Tibial artery (tissue), 4 donors: ENCODE data around the gene CGB2.
"Not testable (repeated sequence)": the region's sequence is repeated elsewhere in the genome, so short reads cannot be mapped to it uniquely, and the experiment has no call there.

Experiments used
- DNase-seq, 2 donors: peaks; one replicate each; pipeline ENCODE4 v3.0.0-alpha.2; 2019
- H3K27ac ChIP-seq, 2 donors: fragments of 200-600 bp; sonication (generic) in 1 of 2; 1 replicate in 1 of 2; 2 replicates in 1 of 2; pipeline ENCODE4 v1.5.1; 2018 to 2019; ENCODE audit warnings: mild to moderate bottlenecking in 1 of 2
- H3K27me3 ChIP-seq, 2 donors: fragments of 200-600 bp; sonication (generic) in 1 of 2; one replicate each; pipeline versions ENCODE4 v1.5.1 to v1.6.0; 2016 to 2019
- H3K36me3 ChIP-seq, 3 donors: fragments of 200-600 bp; sonication (generic) in 2 of 3; one replicate each; pipeline ENCODE4 v1.5.1; 2016 to 2019; ENCODE audit warnings: mild to moderate bottlenecking in 2 of 3
- H3K4me1 ChIP-seq, 4 donors: fragments of 200-600 bp; sonication (generic) in 2 of 4; 1 replicate in 3 of 4; 2 replicates in 1 of 4; pipeline ENCODE4 v1.5.1; 2016 to 2019
- H3K4me3 ChIP-seq, 2 donors: fragments of 200-600 bp; sonication (generic) in 1 of 2; 1 replicate in 1 of 2; 2 replicates in 1 of 2; pipeline ENCODE4 v1.5.1; 2018 to 2019; ENCODE audit warnings: mild to moderate bottlenecking in 2 of 2
- H3K9me3 ChIP-seq, 3 donors: fragments of 200-600 bp; sonication (generic) in 1 of 3; one replicate each; pipeline ENCODE4 v1.5.1; 2016 to 2019
- intact Hi-C: fragments of 100-400 bp; cut with DNase I; formaldehyde crosslinking; loops from one replicate; pipeline ENCODE4 v1.15.0; 2023; ENCODE audit warnings: low total_unique reads
- TF ChIP-seq, protein P1 (sequence below), 2 experiments: fragments of 200-600 bp in 1 of 2; fragments of 450-650 bp in 1 of 2; IDR thresholded peaks; one replicate each; pipeline ENCODE4 v1.5.1; 2017 to 2019; ENCODE audit warnings: antibody characterized with exemption in 2 of 2, mild to moderate bottlenecking in 1 of 2, moderate library complexity in 1 of 2

CGB2 gene

DNA sequence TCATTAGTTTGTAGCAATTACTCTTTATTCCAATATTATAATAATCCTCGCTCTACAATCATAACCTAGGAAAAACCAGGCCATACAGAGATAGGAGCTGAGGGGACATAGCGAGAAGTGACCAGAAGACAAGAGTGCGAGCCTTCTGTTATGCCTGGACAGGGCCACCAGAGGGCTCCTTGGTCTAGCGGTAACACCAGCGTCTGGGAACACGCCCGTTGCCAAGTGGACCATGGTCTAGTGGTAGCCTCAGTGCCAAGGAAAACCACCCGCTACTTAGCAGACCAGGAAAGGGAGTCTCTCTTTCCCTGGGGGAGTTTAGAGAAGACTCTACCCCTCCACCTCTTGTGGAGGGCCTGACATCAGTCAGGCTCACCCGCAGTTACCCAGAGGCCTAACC lies 43.2 kb downstream of the CGB2 start:
- H3K27ac ChIP-seq, H3K36me3 ChIP-seq, intact Hi-C loops, H3K9me3 ChIP-seq, H3K4me3 ChIP-seq: not testable (repeated sequence)
- H3K4me1 ChIP-seq: peaks cover 0 to 11% (median 6%) of the 10 kb centered on the region in 4 donors
- TF ChIP-seq, protein P1, sequence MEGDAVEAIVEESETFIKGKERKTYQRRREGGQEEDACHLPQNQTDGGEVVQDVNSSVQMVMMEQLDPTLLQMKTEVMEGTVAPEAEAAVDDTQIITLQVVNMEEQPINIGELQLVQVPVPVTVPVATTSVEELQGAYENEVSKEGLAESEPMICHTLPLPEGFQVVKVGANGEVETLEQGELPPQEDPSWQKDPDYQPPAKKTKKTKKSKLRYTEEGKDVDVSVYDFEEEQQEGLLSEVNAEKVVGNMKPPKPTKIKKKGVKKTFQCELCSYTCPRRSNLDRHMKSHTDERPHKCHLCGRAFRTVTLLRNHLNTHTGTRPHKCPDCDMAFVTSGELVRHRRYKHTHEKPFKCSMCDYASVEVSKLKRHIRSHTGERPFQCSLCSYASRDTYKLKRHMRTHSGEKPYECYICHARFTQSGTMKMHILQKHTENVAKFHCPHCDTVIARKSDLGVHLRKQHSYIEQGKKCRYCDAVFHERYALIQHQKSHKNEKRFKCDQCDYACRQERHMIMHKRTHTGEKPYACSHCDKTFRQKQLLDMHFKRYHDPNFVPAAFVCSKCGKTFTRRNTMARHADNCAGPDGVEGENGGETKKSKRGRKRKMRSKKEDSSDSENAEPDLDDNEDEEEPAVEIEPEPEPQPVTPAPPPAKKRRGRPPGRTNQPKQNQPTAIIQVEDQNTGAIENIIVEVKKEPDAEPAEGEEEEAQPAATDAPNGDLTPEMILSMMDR (IDR thresholded peaks at IDR 0.05): peak; percentile 66 to 76
- DNase-seq: peak; percentile 64 to 80
- peaks cover 3 to 47% of the 10 kb centered on the region in 2 donors for H3K27me3 ChIP-seq

DNA sequence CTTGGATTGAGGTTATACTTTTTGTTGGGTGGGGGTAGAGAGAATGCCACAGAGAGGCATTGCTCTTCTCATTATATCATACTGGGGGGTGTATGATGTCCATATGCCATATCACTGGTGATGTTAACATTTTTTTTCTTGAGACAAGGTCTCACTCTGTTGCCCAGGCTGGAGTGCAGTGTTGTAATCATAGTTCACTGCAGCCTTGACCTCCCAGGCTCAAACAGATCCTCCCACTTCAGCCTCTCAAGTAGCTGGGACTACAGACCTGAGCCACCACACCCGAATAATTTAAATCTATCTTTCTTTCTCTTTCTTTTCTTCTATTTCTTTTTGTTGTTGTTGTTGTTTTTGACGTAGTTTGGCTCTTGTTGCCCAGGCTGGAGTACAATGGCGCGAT lies 48.7 kb downstream of the CGB2 start:
- Histone ChIP-seq H3K9me3 (no peaks in the 10 kb centered on the region), H3K36me3 (no peaks in the 10 kb centered on the region), H3K4me3 (no peak overlapping the region), H3K27ac (no peak overlapping the region), H3K4me1 (peaks cover 0 to 5% (median 2%) of the 10 kb centered on the region in 4 donors), H3K27me3 (no peaks in the 10 kb centered on the region)
- intact Hi-C loops: no loop called here
- TF ChIP-seq, protein P1 (IDR thresholded peaks at IDR 0.05): no peak
- DNase-seq: no peak

DNA sequence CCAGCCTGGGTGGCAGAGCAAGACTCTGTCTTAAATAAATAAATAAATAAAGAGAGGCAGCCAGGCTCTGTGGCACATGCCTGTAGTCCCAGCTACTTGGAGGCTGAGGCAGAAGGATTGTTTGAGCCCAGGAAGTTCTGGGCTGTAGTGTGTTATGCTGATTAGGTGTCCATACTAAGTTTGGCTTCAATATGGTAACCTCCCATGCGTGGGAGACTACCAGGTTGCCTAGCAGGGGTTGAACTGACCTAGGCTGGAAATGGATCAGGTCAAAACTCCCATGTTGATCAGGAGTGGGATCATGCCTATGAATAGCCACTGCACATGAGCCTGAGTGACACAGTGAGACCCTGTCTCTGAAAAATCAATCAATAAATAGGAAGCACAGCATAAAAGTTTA lies 49.6 kb downstream of the CGB2 start:
- H3K4me3 ChIP-seq: no peak overlapping the region
- no peaks in the 10 kb centered on the region for H3K27me3 ChIP-seq
- intact Hi-C loops: no loop called here
- no peaks in the 10 kb centered on the region for H3K9me3 ChIP-seq
- no peak for DNase-seq
- TF ChIP-seq, protein P1 (IDR thresholded peaks at IDR 0.05): no peak
- no peak overlapping the region for H3K27ac ChIP-seq
- peaks cover under 1 to 10% (median 5%) of the 10 kb centered on the region in 4 donors for H3K4me1 ChIP-seq
- no peaks in the 10 kb centered on the region for H3K36me3 ChIP-seq
